ENCODE results near the gene CHSY1. TPM values are rescaled to one million over a fixed set of nuclear protein-coding genes. Genes with fewer than 3 reads are reported as not detected.

Gene CHSY1
- total and polyA plus RNA-seq, 10 of the 15 experiments (the other 5 are each of a cell fraction or from before 2014, with no cell fraction given) = 1.4 to 31.2 (median 10.5) TPM

DNA sequence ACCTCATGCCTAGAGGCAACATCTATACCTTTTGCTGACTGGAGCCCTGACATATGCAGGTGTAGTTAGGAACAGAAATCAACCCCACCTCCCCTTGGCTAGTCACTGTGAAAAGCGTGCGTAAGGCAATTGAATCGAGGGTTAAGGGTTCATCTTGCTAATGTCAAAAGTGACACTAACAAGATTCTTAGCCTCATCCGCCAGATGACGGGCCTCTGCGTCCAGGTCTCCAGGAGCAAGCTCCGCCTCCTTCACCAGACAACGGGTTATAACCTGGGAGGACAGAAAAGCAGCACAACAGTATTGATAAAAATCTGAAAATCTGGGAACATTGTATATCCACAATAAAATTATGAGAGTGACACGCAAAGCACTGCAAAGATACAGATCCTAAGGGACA, 20.7 kb upstream of the CHSY1 start:
- intact Hi-C loops (cut with micrococcal nuclease; ENCODE audit: unreplicated experiment) (no loop called here), in situ Hi-C loops (cut with MboI) (no loop called here)
- Histone ChIP-seq H3K4me1 (ENCODE audit: control insufficient read depth, insufficient read depth, low read length) (peaks cover 10% of the 10 kb centered on the region), H3K36me3 (ENCODE audit: control insufficient read depth in 2 of 2, insufficient read depth in 2 of 2, low read length in 1 of 2) (peaks cover 18 to 28% of the 10 kb centered on the region in 2 experiments), H3K27me3 (replicated peaks in 1 of 2; ENCODE audit: control insufficient read depth in 2 of 2, insufficient read depth in 2 of 2, low read length in 1 of 2) (no peaks in the 10 kb centered on the region), H2AFZ (ENCODE audit: control insufficient read depth, low read depth, low read length) (no peak overlapping the region), H3K4me3 (no peak overlapping the region), H3K9me3 (replicated peaks; ENCODE audit: control insufficient read depth, insufficient read depth, low read length) (no peaks in the 10 kb centered on the region), H3K9ac (ENCODE audit: control insufficient read depth, insufficient read depth, low read length) (no peak overlapping the region), H3K4me2 (ENCODE audit: control insufficient read depth, insufficient read depth) (no peak overlapping the region), H3K79me2 (ENCODE audit: control insufficient read depth, insufficient read depth, low read length) (peaks cover 22% of the 10 kb centered on the region), H3K27ac (ENCODE audit: control insufficient read depth, insufficient read depth) (no peak overlapping the region), H4K20me1 (ENCODE audit: control insufficient read depth, insufficient read depth) (no peaks in the 10 kb centered on the region)
- ATAC-seq = no peak
- no peak for FAIRE-seq
- ChIA-PET CTCF (interaction anchor here (1.1 to 5.0 kb wide), 4 partner anchors 14 to 264 kb away, joined by 3 to 52 read pairs (median 6); no protein-coding TSS in a partner anchor), POLR2A (interaction anchor here (0.8 kb wide), 1 partner anchor 24 kb away, joined by 3 read pairs; no protein-coding TSS in a partner anchor), RAD21 (ENCODE audit: unreplicated experiment) (interaction anchor here (4.2 kb wide), 1 partner anchor 15 kb away, joined by 28 read pairs; no protein-coding TSS in a partner anchor), SMC1A (ENCODE audit: uncharacterized antibody, unreplicated experiment) (interaction anchor here (1.6 to 4.8 kb wide), 4 partner anchors 10 to 22 kb away, joined by 5 to 41 read pairs (median 12); partner anchors contain the start of gene SNRPA1)
- no peak for DNase-seq (ENCODE audit: low read depth, low spot score)
- no TSS peak for BruUV-seq (replicated peaks)
- TF ChIP-seq ZBTB11 (CRISPR knock-in tag; IDR thresholded peaks at IDR 0.05) = no peak
- TF ChIP-seq ELK1 (IDR thresholded peaks at IDR 0.05; ENCODE audit: low read depth, low read length) = no peak
- no peak for TF ChIP-seq RAD51 (IDR thresholded peaks at IDR 0.05)
- TF ChIP-seq NR2F1 (conservative IDR thresholded peaks at IDR 0.05) = no peak
- TF ChIP-seq E2F8 (IDR thresholded peaks at IDR 0.05; ENCODE audit: low read depth, partially characterized antibody) = no peak
- TF ChIP-seq, protein P1, sequence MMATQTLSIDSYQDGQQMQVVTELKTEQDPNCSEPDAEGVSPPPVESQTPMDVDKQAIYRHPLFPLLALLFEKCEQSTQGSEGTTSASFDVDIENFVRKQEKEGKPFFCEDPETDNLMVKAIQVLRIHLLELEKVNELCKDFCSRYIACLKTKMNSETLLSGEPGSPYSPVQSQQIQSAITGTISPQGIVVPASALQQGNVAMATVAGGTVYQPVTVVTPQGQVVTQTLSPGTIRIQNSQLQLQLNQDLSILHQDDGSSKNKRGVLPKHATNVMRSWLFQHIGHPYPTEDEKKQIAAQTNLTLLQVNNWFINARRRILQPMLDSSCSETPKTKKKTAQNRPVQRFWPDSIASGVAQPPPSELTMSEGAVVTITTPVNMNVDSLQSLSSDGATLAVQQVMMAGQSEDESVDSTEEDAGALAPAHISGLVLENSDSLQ (IDR thresholded peaks at IDR 0.05) = no peak
- TF ChIP-seq MTA3 (IDR thresholded peaks at IDR 0.05; ENCODE audit: borderline replicate concordance, low read length) = no peak
- TF ChIP-seq TCF12 (IDR thresholded peaks at IDR 0.05; ENCODE audit: low read depth, low read length) = no peak
- no peak for TF ChIP-seq TBL1XR1 (IDR thresholded peaks at IDR 0.05; ENCODE audit: low read depth, low read length)
- TF ChIP-seq, protein P2, sequence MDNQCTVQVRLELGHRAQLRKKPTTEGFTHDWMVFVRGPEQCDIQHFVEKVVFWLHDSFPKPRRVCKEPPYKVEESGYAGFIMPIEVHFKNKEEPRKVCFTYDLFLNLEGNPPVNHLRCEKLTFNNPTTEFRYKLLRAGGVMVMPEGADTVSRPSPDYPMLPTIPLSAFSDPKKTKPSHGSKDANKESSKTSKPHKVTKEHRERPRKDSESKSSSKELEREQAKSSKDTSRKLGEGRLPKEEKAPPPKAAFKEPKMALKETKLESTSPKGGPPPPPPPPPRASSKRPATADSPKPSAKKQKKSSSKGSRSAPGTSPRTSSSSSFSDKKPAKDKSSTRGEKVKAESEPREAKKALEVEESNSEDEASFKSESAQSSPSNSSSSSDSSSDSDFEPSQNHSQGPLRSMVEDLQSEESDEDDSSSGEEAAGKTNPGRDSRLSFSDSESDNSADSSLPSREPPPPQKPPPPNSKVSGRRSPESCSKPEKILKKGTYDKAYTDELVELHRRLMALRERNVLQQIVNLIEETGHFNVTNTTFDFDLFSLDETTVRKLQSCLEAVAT (IDR thresholded peaks at IDR 0.05) = no peak
- no peak for TF ChIP-seq IRF5 (IDR thresholded peaks at IDR 0.05; ENCODE audit: borderline replicate concordance)
- TF ChIP-seq GABPA (IDR thresholded peaks at IDR 0.05; ENCODE audit: low read depth) = no peak
- 95% methylated on average over 9 of the region's 9 CpGs for WGBS (ENCODE audit: insufficient coverage, insufficient replicate concordance, low lambda C conversion rate, missing lambda C conversion rate)

All from GM12878 (cell line).